K562 (cell line): ENCODE measurements around the gene COX7A1. TPM values are rescaled to one million over a fixed set of nuclear protein-coding genes. Genes with fewer than 3 reads are reported as not detected.

ENCODE experiments used
- BCL6 ChIP-seq: fragments of 250-450 bp; sonication (Bioruptor Pico); IDR thresholded peaks from 2 replicates; pipeline ENCODE4 v1.4.0; 2020
- C11orf30 ChIP-seq: fragments of 450-650 bp; IDR thresholded peaks from 2 replicates; pipeline ENCODE4 v1.6.1; 2016; ENCODE audit warnings: low read depth, mild to moderate bottlenecking
- CBFB ChIP-seq: sonication (generic); formaldehyde crosslinking; IDR thresholded peaks from 2 replicates; pipeline ENCODE4 v1.4.0; 2020; ENCODE audit warnings: mild to moderate bottlenecking, missing genetic modification reagents
- CHD1 ChIP-seq: fragments of 200-600 bp; sonication (generic); IDR thresholded peaks from one replicate; pipeline ENCODE4 v1.6.1; 2012; ENCODE audit warnings: mild to moderate bottlenecking, moderate library complexity, low read length, inconsistent platforms
- DACH1 ChIP-seq: fragments of 450-650 bp; IDR thresholded peaks from 2 replicates; pipeline ENCODE4 v1.6.1; 2018; ENCODE audit not compliant: partially characterized antibody
- ETV5 ChIP-seq: sonication (generic); formaldehyde crosslinking; IDR thresholded peaks from 2 replicates; pipeline ENCODE4 v1.4.0; 2020; ENCODE audit warnings: low read depth, mild to moderate bottlenecking, missing genetic modification reagents
- FOXJ3 ChIP-seq: sonication (generic); formaldehyde crosslinking; IDR thresholded peaks from 2 replicates; pipeline ENCODE4 v1.4.0; 2020; ENCODE audit warnings: mild to moderate bottlenecking, missing genetic modification reagents
- FOXP1 ChIP-seq: sonication (generic); formaldehyde crosslinking; IDR thresholded peaks from 2 replicates; pipeline ENCODE4 v1.8.0; 2022; ENCODE audit warnings: mild to moderate bottlenecking, missing genetic modification reagents
- HDAC6 ChIP-seq: IDR thresholded peaks from 2 replicates; pipeline ENCODE4 v1.6.1; 2012; ENCODE audit warnings: low read depth, mild to moderate bottlenecking, control low read depth, inconsistent platforms, low read length, moderate library complexity
- IFI16 ChIP-seq: fragments of 250-450 bp; sonication (Bioruptor Pico); IDR thresholded peaks from 2 replicates; pipeline ENCODE4 v2.1.2; 2022; ENCODE audit warnings: mild to moderate bottlenecking, inconsistent platforms
- IRF1 ChIP-seq: sonication (generic); formaldehyde crosslinking; IDR thresholded peaks from 2 replicates; pipeline ENCODE4 v1.8.0; 2022; ENCODE audit warnings: missing genetic modification reagents, mild to moderate bottlenecking, borderline replicate concordance
- KDM1A ChIP-seq, 2 experiments: fragments of 450-650 bp; IDR thresholded peaks; 2 replicates each; pipeline ENCODE4 v1.6.1; 2016; ENCODE audit warnings: mild to moderate bottlenecking in 2 of 2
- KDM2B ChIP-seq: fragments of 250-450 bp; sonication (Bioruptor Pico); IDR thresholded peaks from 2 replicates; pipeline ENCODE4 v1.8.0; 2021; ENCODE audit warnings: mild to moderate bottlenecking, moderate library complexity
- LCOR ChIP-seq: sonication (generic); formaldehyde crosslinking; IDR thresholded peaks from 2 replicates; pipeline ENCODE4 v1.8.0; 2022; ENCODE audit warnings: mild to moderate bottlenecking, missing genetic modification reagents
- PKNOX1 ChIP-seq: fragments of 450-650 bp; IDR thresholded peaks from 2 replicates; pipeline ENCODE4 v1.6.1; 2016
- RAD21 ChIP-seq, 2 experiments: fragments of 250-450 bp in 1 of 2; fragments of 450-650 bp in 1 of 2; sonication (Bioruptor Pico) in 1 of 2; formaldehyde crosslinking in 1 of 2; IDR thresholded peaks in 1 of 2; conservative IDR thresholded peaks in 1 of 2; 2 replicates each; pipeline versions ENCODE4 v1.4.0 to v1.8.0; 2020 to 2022; ENCODE audit warnings: mild to moderate bottlenecking in 2 of 2, moderate library complexity in 1 of 2
- SOX6 ChIP-seq: fragments of 450-650 bp; IDR thresholded peaks from 2 replicates; pipeline ENCODE4 v1.6.1; 2014; ENCODE audit warnings: mild to moderate bottlenecking
- THRA ChIP-seq: fragments of 450-650 bp; IDR thresholded peaks from 2 replicates; pipeline ENCODE4 v1.6.1; 2017; ENCODE audit warnings: mild to moderate bottlenecking, moderate library complexity
- ZNF586 ChIP-seq: fragments of 450-650 bp; formaldehyde crosslinking; conservative IDR thresholded peaks from 2 replicates; pipeline ENCODE4 v1.4.0; 2020; ENCODE audit warnings: mild to moderate bottlenecking, moderate library complexity
- polyA plus RNA-seq, 8 experiments: library from polyadenylated mRNA; depleted of rRNA in 4 of 8; stranded (reverse) in 5 of 8; unstranded in 3 of 8; fragments of >200 nt; fragmentation: Nextera tagmentation in 2 of 8; fragmentation: Illumina TruSeq in 1 of 8; extraction: Ambion mirVana in 2 of 8; extraction: Trizol in 1 of 8; gene quantifications; 2 replicates each; pipeline versions ENCODE4 v1.2.1 to v1.2.3, GENCODE V29; 2011 to 2014; ENCODE audit warnings: inconsistent platforms in 1 of 8, missing spikeins in 1 of 8
- total RNA-seq, 7 experiments: library from RNA; depleted of rRNA in 6 of 7; stranded (reverse); fragments of >200 nt in 6 of 7; fragmentation: Illumina TruSeq in 2 of 7; extraction: Trizol in 2 of 7; gene quantifications; 2 replicates each; pipeline versions ENCODE4 v1.2.1 to v1.2.3, GENCODE V29; 2011 to 2021; ENCODE audit warnings: low replicate concordance in 1 of 7
- TF ChIP-seq, protein P1 (sequence below): sonication (generic); formaldehyde crosslinking; IDR thresholded peaks from 2 replicates; pipeline ENCODE4 v1.8.0; 2022; ENCODE audit warnings: missing genetic modification reagents, mild to moderate bottlenecking, moderate library complexity, borderline replicate concordance
- TF ChIP-seq, protein P2 (sequence below), 2 experiments: IDR thresholded peaks in 1 of 2; conservative IDR thresholded peaks in 1 of 2; 2 replicates each; pipeline ENCODE4 v1.6.1; 2016; ENCODE audit warnings: low read depth in 2 of 2, mild to moderate bottlenecking in 1 of 2, missing compliant biosample characterization in 1 of 2, missing genetic modification characterization in 1 of 2, moderate library complexity in 1 of 2

COX7A1 gene
- total and polyA plus RNA-seq, 9 of the 15 experiments (the other 6 are each of a cell fraction or from before 2014, with no cell fraction given), result 0.08 TPM; not detected in 8

GRCh38 chr19:36113894-36114720, 38.1 kb downstream of the COX7A1 start (continued):
- TF ChIP-seq ETV5 (CRISPR knock-in tag) (0 out of 2 replicates have a peak, but pooled peaks have one; percentile 54), CBFB (CRISPR knock-in tag) (0 out of 2 replicates have a peak, but pooled peaks have one; percentile 50), LCOR (no peak), FOXP1 (no peak), IFI16 (no peak), DACH1 (peak; percentile 8), ZNF586 (CRISPR knock-in tag) (no peak), IRF1 (CRISPR knock-in tag) (0 out of 2 replicates have a peak, but pooled peaks have one; percentile 24), RAD21 (CRISPR knock-in tag; conservative IDR thresholded peaks at IDR 0.05 in 1 of 2, IDR thresholded peaks at IDR 0.05 in 1 of 2) (peak in 1 of 2 experiments; percentile 35; a peak in 2 of 4 replicates), KDM1A (IDR thresholded peaks at IDR 0.05) (0 out of 4 replicates have a peak, but pooled peaks of 1 of the 2 experiments have one; percentile 19), BCL6 (no peak), C11orf30 (no peak), KDM2B (no peak), SOX6 (no peak), PKNOX1 (peak; percentile 84), FOXJ3 (CRISPR knock-in tag) (no peak), CHD1 (peak; percentile 7), HDAC6 (no peak), THRA (no peak)
- TF ChIP-seq, protein P1, sequence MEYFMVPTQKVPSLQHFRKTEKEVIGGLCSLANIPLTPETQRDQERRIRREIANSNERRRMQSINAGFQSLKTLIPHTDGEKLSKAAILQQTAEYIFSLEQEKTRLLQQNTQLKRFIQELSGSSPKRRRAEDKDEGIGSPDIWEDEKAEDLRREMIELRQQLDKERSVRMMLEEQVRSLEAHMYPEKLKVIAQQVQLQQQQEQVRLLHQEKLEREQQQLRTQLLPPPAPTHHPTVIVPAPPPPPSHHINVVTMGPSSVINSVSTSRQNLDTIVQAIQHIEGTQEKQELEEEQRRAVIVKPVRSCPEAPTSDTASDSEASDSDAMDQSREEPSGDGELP (CRISPR knock-in tag), result peak; percentile 50; the same call in 1 of the 2 replicates
- TF ChIP-seq, protein P2, sequence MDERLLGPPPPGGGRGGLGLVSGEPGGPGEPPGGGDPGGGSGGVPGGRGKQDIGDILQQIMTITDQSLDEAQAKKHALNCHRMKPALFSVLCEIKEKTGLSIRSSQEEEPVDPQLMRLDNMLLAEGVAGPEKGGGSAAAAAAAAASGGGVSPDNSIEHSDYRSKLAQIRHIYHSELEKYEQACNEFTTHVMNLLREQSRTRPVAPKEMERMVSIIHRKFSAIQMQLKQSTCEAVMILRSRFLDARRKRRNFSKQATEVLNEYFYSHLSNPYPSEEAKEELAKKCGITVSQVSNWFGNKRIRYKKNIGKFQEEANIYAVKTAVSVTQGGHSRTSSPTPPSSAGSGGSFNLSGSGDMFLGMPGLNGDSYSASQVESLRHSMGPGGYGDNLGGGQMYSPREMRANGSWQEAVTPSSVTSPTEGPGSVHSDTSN (CRISPR knock-in tag; IDR thresholded peaks at IDR 0.05; ENCODE audit: low read depth), result no peak
- TF ChIP-seq, protein P2 (tag; conservative IDR thresholded peaks at IDR 0.05; ENCODE audit: low read depth), result 0 out of 2 replicates have a peak, but pooled peaks have one; percentile 12
